H1 (cell line): ENCODE measurements around the gene SLC19A1. TPM values are rescaled to one million over a fixed set of nuclear protein-coding genes. Genes with fewer than 3 reads are reported as not detected.

ENCODE experiments used
- CTCF ChIA-PET: fragments of 300-600 bp; sonication (Branson Sonifier 250); formaldehyde crosslinking; loops from one replicate; lab custom pipeline; 2021; ENCODE audit not compliant: partially characterized antibody; lab: Charles Lee
- POLR2A ChIA-PET: fragments of 300-600 bp; sonication (Branson Sonifier 250); formaldehyde crosslinking; loops from one replicate; lab custom pipeline; 2021; ENCODE audit warnings: inconsistent platforms; ENCODE audit not compliant: partially characterized antibody; lab: Charles Lee
- DNase-seq, 2 experiments: peaks; one replicate each; pipeline versions ENCODE4 v3.0.0 to v3.0.0-alpha.2; 2010 to 2022; ENCODE audit warnings: low spot score in 2 of 2, low read depth in 1 of 2, mixed read lengths in 1 of 2
- FAIRE-seq: peaks from 2 replicates; lab custom pipeline; 2011; peaks lifted over from hg19 to GRCh38; lab: Jason Lieb, UNC
- H2AFZ ChIP-seq: 2 replicates; pipeline ENCODE4 v1.8.1; 2012; ENCODE audit warnings: low read length, inconsistent platforms
- H2AK5ac ChIP-seq: 2 replicates; pipeline ENCODE4 v1.6.1; 2013; ENCODE audit warnings: low read depth, low read length
- H2BK120ac ChIP-seq: replicated peaks from 2 replicates; pipeline ENCODE3; 2013; ENCODE audit warnings: low read depth, low read length, inconsistent platforms
- H2BK12ac ChIP-seq: 2 replicates; pipeline ENCODE4 v1.6.1; 2013; ENCODE audit warnings: low read depth, low read length
- H2BK15ac ChIP-seq: 2 replicates; pipeline ENCODE4 v1.6.1; 2013; ENCODE audit warnings: low read length
- H2BK20ac ChIP-seq: 2 replicates; pipeline ENCODE4 v1.6.1; 2013; ENCODE audit warnings: low read length
- H2BK5ac ChIP-seq: 2 replicates; pipeline ENCODE4 v1.6.1; 2013; ENCODE audit warnings: low read depth, low read length
- H3K14ac ChIP-seq: 2 replicates; pipeline ENCODE4 v1.6.1; 2013; ENCODE audit warnings: inconsistent platforms; ENCODE audit not compliant: insufficient read length
- H3K18ac ChIP-seq: 2 replicates; pipeline ENCODE4 v1.6.1; 2013; ENCODE audit warnings: low read length; ENCODE audit errors: extremely low read depth
- H3K23ac ChIP-seq: 2 replicates; pipeline ENCODE4 v1.6.1; 2013; ENCODE audit warnings: inconsistent platforms; ENCODE audit not compliant: insufficient read length
- H3K23me2 ChIP-seq: 2 replicates; pipeline ENCODE4 v1.6.1; 2013; ENCODE audit warnings: low read depth, low read length
- H3K27ac ChIP-seq: 2 replicates; pipeline ENCODE4 v1.6.1; 2011; ENCODE audit warnings: low read depth, low read length, inconsistent platforms
- H3K27me3 ChIP-seq, 4 experiments: replicated peaks in 1 of 4; 1 replicate in 1 of 4; 2 replicates in 3 of 4; pipeline versions ENCODE4 v1.6.1 to v1.8.1; 2011 to 2013; ENCODE audit warnings: low read length in 3 of 4, mild to moderate bottlenecking in 3 of 4, inconsistent platforms in 2 of 4, mixed read lengths in 2 of 4, moderate library complexity in 1 of 4; ENCODE audit not compliant: control insufficient read depth in 3 of 4, insufficient read depth in 3 of 4; ENCODE audit errors: extremely low read depth in 1 of 4
- H3K36me3 ChIP-seq, 4 experiments: 2 replicates each; pipeline versions ENCODE4 v1.6.1 to v1.8.1; 2011 to 2013; ENCODE audit warnings: mild to moderate bottlenecking in 4 of 4, low read length in 3 of 4, moderate library complexity in 2 of 4, control low read depth in 1 of 4, inconsistent platforms in 1 of 4; ENCODE audit not compliant: insufficient read depth in 4 of 4, control insufficient read depth in 2 of 4
- H3K4ac ChIP-seq: replicated peaks from 2 replicates; pipeline ENCODE3; 2013; ENCODE audit warnings: low read length, low read depth, mixed read lengths, inconsistent platforms; ENCODE audit not compliant: insufficient read length
- H3K4me1 ChIP-seq, 4 experiments: replicated peaks in 1 of 4; 1 replicate in 1 of 4; 2 replicates in 3 of 4; pipeline versions ENCODE4 v1.6.1 to v1.8.1; 2011 to 2013; ENCODE audit warnings: low read length in 3 of 4, inconsistent platforms in 2 of 4, mixed read lengths in 1 of 4; ENCODE audit not compliant: insufficient read depth in 4 of 4, control insufficient read depth in 3 of 4
- H3K4me2 ChIP-seq, 2 experiments: 2 replicates each; pipeline versions ENCODE4 v1.6.1 to v1.8.1; 2011 to 2013; ENCODE audit warnings: low read depth in 2 of 2, low read length in 2 of 2, control low read depth in 1 of 2, inconsistent platforms in 1 of 2, mild to moderate bottlenecking in 1 of 2; ENCODE audit not compliant: insufficient read depth in 1 of 2
- H3K4me3 ChIP-seq, 4 experiments: fragments of 200-600, 300-600 bp in 1 of 4; sonication (generic), shearing (Covaris generic), sonication (Bioruptor Twin) in 1 of 4; 2 replicates each; pipeline versions ENCODE4 v1.5.1 to v1.8.1; 2011 to 2016; ENCODE audit warnings: low read length in 4 of 4, low read depth in 3 of 4, control low read depth in 2 of 4, inconsistent platforms in 2 of 4, mild to moderate bottlenecking in 2 of 4, mixed read lengths in 1 of 4, moderate library complexity in 1 of 4; ENCODE audit not compliant: insufficient read depth in 2 of 4; ENCODE audit errors: extremely low read depth in 1 of 4
- H3K56ac ChIP-seq: replicated peaks from 2 replicates; pipeline ENCODE3; 2013; ENCODE audit warnings: low read depth, mild to moderate bottlenecking, mixed read lengths, low read length, inconsistent platforms; ENCODE audit not compliant: insufficient read length
- H3K79me1 ChIP-seq: 2 replicates; pipeline ENCODE4 v1.6.1; 2013; ENCODE audit warnings: low read depth, low read length, control low read depth
- H3K79me2 ChIP-seq, 2 experiments: 2 replicates each; pipeline versions ENCODE4 v1.6.1 to v1.8.1; 2012 to 2013; ENCODE audit warnings: low read length in 2 of 2, mild to moderate bottlenecking in 2 of 2, inconsistent platforms in 1 of 2; ENCODE audit not compliant: insufficient read depth in 2 of 2, control insufficient read depth in 1 of 2
- H3K9ac ChIP-seq, 4 experiments: replicated peaks in 1 of 4; 1 replicate in 1 of 4; 2 replicates in 3 of 4; pipeline versions ENCODE4 v1.6.1 to v1.8.1; 2011 to 2013; ENCODE audit warnings: low read depth in 3 of 4, low read length in 3 of 4, control low read depth in 2 of 4, mild to moderate bottlenecking in 2 of 4, moderate library complexity in 2 of 4, inconsistent platforms in 1 of 4; ENCODE audit errors: extremely low read depth in 1 of 4
- H3K9me3 ChIP-seq, 2 experiments: 2 replicates each; pipeline versions ENCODE4 v1.6.1 to v1.8.1; 2012 to 2013; ENCODE audit warnings: mild to moderate bottlenecking in 2 of 2, moderate library complexity in 2 of 2, control low read depth in 1 of 2, inconsistent platforms in 1 of 2, low read depth in 1 of 2, low read length in 1 of 2, mixed read lengths in 1 of 2; ENCODE audit not compliant: insufficient read depth in 2 of 2
- H4K20me1 ChIP-seq, 2 experiments: replicated peaks in 1 of 2; 2 replicates each; pipeline versions ENCODE3 to v1.8.1; 2011 to 2013; ENCODE audit warnings: inconsistent platforms in 2 of 2, low read length in 2 of 2, mild to moderate bottlenecking in 1 of 2; ENCODE audit not compliant: insufficient read depth in 2 of 2, control insufficient read depth in 1 of 2
- H4K5ac ChIP-seq: 2 replicates; pipeline ENCODE4 v1.6.1; 2013; ENCODE audit warnings: low read length, low read depth, mixed read lengths, inconsistent platforms; ENCODE audit not compliant: insufficient read length
- H4K8ac ChIP-seq: 2 replicates; pipeline ENCODE4 v1.8.0; 2013; ENCODE audit warnings: mild to moderate bottlenecking, moderate library complexity, low read length, inconsistent platforms; ENCODE audit not compliant: insufficient read depth; ENCODE audit errors: extremely low read depth
- H4K91ac ChIP-seq: replicated peaks from 2 replicates; pipeline ENCODE3; 2013; ENCODE audit warnings: low read length, mixed read lengths, inconsistent platforms; ENCODE audit not compliant: insufficient read length
- RNF2 ChIP-seq: fragments of 200-900, 300-1000 bp; sonication (generic); IDR thresholded peaks from 2 replicates; pipeline ENCODE4 v1.7.1; 2016; ENCODE audit warnings: borderline replicate concordance, low read depth, mild to moderate bottlenecking, antibody characterized with exemption, low read length; ENCODE audit not compliant: poor library complexity, severe bottlenecking; ENCODE audit errors: missing control alignments
- WGBS, 2 experiments: shearing (Covaris generic) in 1 of 2; methylation state at CpG; one replicate each; pipeline versions ENCODE4 v1.1.6 to v1.1.7; 2013 to 2015; ENCODE audit warnings: low lambda C conversion rate in 2 of 2, mixed read lengths in 2 of 2, inconsistent platforms in 1 of 2, low coverage in 1 of 2, missing lambda C conversion rate in 1 of 2; ENCODE audit not compliant: insufficient replicate concordance in 2 of 2, insufficient coverage in 1 of 2, insufficient read length in 1 of 2; ENCODE audit errors: extremely low coverage in 1 of 2, missing lambda C conversion rate in 1 of 2; 5-methylcytosine and 5-hydroxymethylcytosine counted together
- polyA plus RNA-seq, 7 experiments: library from polyadenylated mRNA; depleted of rRNA in 3 of 7; stranded (reverse) in 5 of 7; unstranded in 2 of 7; fragments of >200 nt in 5 of 7; fragments of 200-250 nt in 2 of 7; gene quantifications; 1 replicate in 5 of 7; 2 replicates in 1 of 7; 4 replicates in 1 of 7; pipeline versions ENCODE4 v1.2.1 to v1.2.3, GENCODE V29; 2011 to 2013; ENCODE audit warnings: missing spikeins in 2 of 7, mixed read lengths in 2 of 7
- total RNA-seq: library from RNA; stranded (reverse); fragmentation: NEBNext Ultra II Directional; extraction: Animal tissue kit (Norgen Biotek cat#: 25700); gene quantifications from 2 replicates; pipeline ENCODE4 v1.2.1, GENCODE V29; 2021

SLC19A1 gene
- total and polyA plus RNA-seq, 2 of the 8 experiments (the other 6 are each of a cell fraction or from before 2014, with no cell fraction given) = 31.6 to 43.8 TPM

- Histone ChIP-seq H3K9me3 (no peaks in the 10 kb centered on the region; a peak in 2 of 4 replicates), H2AK5ac (no peak overlapping the region), H3K4ac (no peak overlapping the region), H2BK15ac (no peak overlapping the region), H2BK12ac (no peak overlapping the region), H4K91ac (no peak overlapping the region), H4K8ac (no peak overlapping the region; the same call in 1 of the 2 replicates), H3K27ac (no peak overlapping the region), H3K56ac (no peak overlapping the region), H3K23ac (no peak overlapping the region), H2BK5ac (no peak overlapping the region), H4K5ac (no peak overlapping the region), H3K4me1 (no peaks in the 10 kb centered on the region), H2BK120ac (no peak overlapping the region), H2BK20ac (no peak overlapping the region), H3K14ac (no peak overlapping the region), H2AFZ (no peak overlapping the region), H3K36me3 (peaks cover 0 to 9% (median 0%) of the 10 kb centered on the region in 4 experiments; a peak in 3 of 8 replicates), H3K9ac (no peak overlapping the region), H3K4me3 (no peak overlapping the region), H3K4me2 (no peak overlapping the region), H3K27me3 (no peaks in the 10 kb centered on the region), H3K79me2 (peaks cover 0 to 84% of the 10 kb centered on the region in 2 experiments; a peak in 2 of 4 replicates), H3K18ac (no peak overlapping the region), H3K23me2 (no peaks in the 10 kb centered on the region), H3K79me1 (peaks cover 5% of the 10 kb centered on the region)
- 94% methylated on average over 5 of the region's 5 CpGs; no CpG with 5 or more reads in 1 of the 2 experiments for WGBS, 2 experiments
- FAIRE-seq = no peak
- DNase-seq = no peak
- CTCF ChIA-PET = interaction anchor here (0.7 to 1.3 kb wide), 4 partner anchors 17 to 115 kb away, joined by 3 read pairs; no protein-coding TSS in a partner anchor
- no peak for TF ChIP-seq RNF2
- TF ChIP-seq, all 59 proteins: peak for 0
- POLR2A ChIA-PET = no interaction called here
- peaks cover 10 to 24% of the 10 kb centered on the region in 2 experiments for H4K20me1 ChIP-seq
Observed at GRCh38 chr21:45461369-45461750, 80.9 kb downstream of the SLC19A1 start.
